ENCODE results near the gene ABTB1. TPM values are rescaled to one million over a fixed set of nuclear protein-coding genes. Genes with fewer than 3 reads are reported as not detected.

ABTB1 gene
- total and polyA plus RNA-seq, 2 of the 13 experiments (the other 11 are each of a cell fraction or from before 2014, with no cell fraction given), result 0.42 to 14.5 TPM

DNA sequence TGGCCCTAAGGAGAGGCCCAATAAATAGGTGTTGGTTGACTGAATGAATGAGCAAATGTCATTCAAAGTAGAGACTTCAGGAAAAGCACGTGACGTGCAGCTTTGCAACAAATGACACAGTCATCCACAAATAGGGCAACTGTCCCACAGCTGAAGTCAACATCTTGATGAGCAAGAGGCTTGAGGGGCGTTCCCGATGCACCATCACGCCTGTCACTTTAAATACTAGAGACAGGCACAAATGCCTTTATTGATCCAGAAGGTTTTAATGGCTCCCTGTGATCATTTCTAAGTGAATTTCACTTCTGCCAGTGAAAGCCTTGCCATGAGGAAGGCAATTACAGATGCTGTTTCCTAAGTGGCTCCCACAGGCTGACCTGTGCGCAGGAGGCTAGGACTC, 43.6 kb downstream of the ABTB1 start:
- H3K4me3 ChIP-seq (replicated peaks in 1 of 3; ENCODE audit: insufficient read depth in 1 of 3, low read depth in 2 of 3, low read length in 3 of 3), result no peak overlapping the region
- no peak for FAIRE-seq
- ChIA-PET POLR2A (no interaction called here), CTCF (ENCODE audit: low intra/inter-chr PET ratio, low total read pairs) (no interaction called here)
- no peak overlapping the region for H3K9ac ChIP-seq (ENCODE audit: insufficient read depth, low read depth, low read length)
- no peaks in the 10 kb centered on the region for H3K79me2 ChIP-seq (ENCODE audit: insufficient read depth, low read length)
- in situ Hi-C loops (cut with HindIII; ENCODE audit: extremely low pct_ligation_motif_present, low pct_unique_long_range_greater_than_20kb) (no loop called here), intact Hi-C loops (cut with micrococcal nuclease; ENCODE audit: unreplicated experiment) (no loop called here)
- no peak for ATAC-seq
- DNase-seq (ENCODE audit: low spot score), result no peak
- no peak for TF ChIP-seq KDM5A (IDR thresholded peaks at IDR 0.05; ENCODE audit: borderline replicate concordance, low read length)
- no peak for TF ChIP-seq ARNT (IDR thresholded peaks at IDR 0.05)
- no peak for TF ChIP-seq KLF15 (CRISPR knock-in tag; IDR thresholded peaks at IDR 0.05; ENCODE audit: borderline replicate concordance)
- 0 out of 2 replicates have a peak, but pooled peaks have one; percentile 25 for TF ChIP-seq CREB1 (IDR thresholded peaks at IDR 0.05)
- no peak for TF ChIP-seq CREB1 (CRISPR knock-in tag; IDR thresholded peaks at IDR 0.05)
- TF ChIP-seq ZNF460 (CRISPR knock-in tag; IDR thresholded peaks at IDR 0.05; ENCODE audit: borderline replicate concordance), result no peak
- no peaks in the 10 kb centered on the region for H3K4me1 ChIP-seq (ENCODE audit: insufficient read depth, low read length)
- no TSS peak for BruUV-seq (replicated peaks)
- H4K20me1 ChIP-seq (ENCODE audit: insufficient read depth, low read length), result no peaks in the 10 kb centered on the region
- no peaks in the 10 kb centered on the region for H3K36me3 ChIP-seq (replicated peaks in 1 of 2; ENCODE audit: control insufficient read depth in 1 of 2, insufficient read depth in 2 of 2, low read length in 2 of 2)
- no peak overlapping the region for H3K27ac ChIP-seq (ENCODE audit: extremely low read length, insufficient read depth, low read length)
- H3K9me3 ChIP-seq (ENCODE audit: low read length), result no peaks in the 10 kb centered on the region
- peaks cover 4 to 49% of the 10 kb centered on the region in 2 experiments for H3K27me3 ChIP-seq (ENCODE audit: control insufficient read depth in 1 of 2, insufficient read depth in 2 of 2, low read length in 2 of 2)
- no peak overlapping the region for H2AFZ ChIP-seq (ENCODE audit: low read length)
- H3K4me2 ChIP-seq (ENCODE audit: low read depth, low read length), result no peak overlapping the region
- 25% methylated on average over 4 of the region's 6 CpGs for WGBS (ENCODE audit: low lambda C conversion rate)

DNA sequence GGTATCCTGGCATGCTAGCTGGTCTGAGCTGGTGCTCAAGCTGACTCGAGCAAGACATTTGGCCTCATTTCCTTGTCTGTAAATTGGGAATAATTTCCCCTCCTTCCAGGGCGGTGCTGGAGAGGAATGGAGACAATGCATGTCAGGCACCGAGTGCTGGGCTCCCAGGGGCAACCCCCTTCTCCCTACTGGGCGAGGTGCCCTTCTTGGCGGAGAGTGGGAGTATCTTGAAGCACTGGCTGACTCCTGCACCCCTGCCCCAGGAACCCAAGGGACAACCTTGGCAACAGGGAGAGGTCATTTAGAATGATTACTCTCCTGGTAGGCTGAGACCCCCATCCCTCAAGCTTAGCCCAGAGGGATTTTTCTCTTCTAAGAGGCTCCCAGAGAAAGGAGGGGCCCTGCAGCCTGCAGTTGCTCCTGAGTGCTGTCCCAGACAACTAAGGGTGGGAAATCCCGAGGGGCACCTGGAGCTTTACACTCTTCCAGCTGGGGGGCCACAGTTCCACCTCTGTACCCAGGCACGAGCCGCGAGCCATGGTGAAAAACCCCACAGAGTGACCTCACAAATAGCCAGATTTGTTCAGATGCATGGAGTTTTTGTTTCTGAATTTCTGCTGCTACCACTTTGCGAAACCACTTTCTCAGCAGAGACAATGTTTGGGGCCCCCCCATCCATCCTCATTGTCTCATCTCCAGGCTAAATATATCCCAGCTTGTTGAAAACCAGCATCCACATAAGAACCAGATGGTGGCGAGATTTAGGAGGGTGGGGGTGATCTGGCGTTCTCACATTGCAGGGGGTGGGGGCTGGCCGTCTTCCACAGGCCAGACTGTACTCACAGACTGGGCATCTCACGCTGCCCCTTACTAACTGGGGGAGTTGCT, 44.8 kb downstream of the ABTB1 start:
- BruUV-seq (replicated peaks), result no TSS peak
- no peaks in the 10 kb centered on the region for H3K36me3 ChIP-seq (replicated peaks in 1 of 2; ENCODE audit: control insufficient read depth in 1 of 2, insufficient read depth in 2 of 2, low read length in 2 of 2)
- no peaks in the 10 kb centered on the region for H3K9me3 ChIP-seq (ENCODE audit: low read length)
- H3K27me3 ChIP-seq (ENCODE audit: control insufficient read depth in 1 of 2, insufficient read depth in 2 of 2, low read length in 2 of 2), result peaks cover 4 to 56% of the 10 kb centered on the region in 2 experiments
- WGBS (ENCODE audit: low lambda C conversion rate), result 9% methylated on average over 10 of the region's 14 CpGs
- no peaks in the 10 kb centered on the region for H3K79me2 ChIP-seq (ENCODE audit: insufficient read depth, low read length)
- ChIA-PET POLR2A (no interaction called here), CTCF (ENCODE audit: low intra/inter-chr PET ratio, low total read pairs) (no interaction called here)
- no peak overlapping the region for H3K4me3 ChIP-seq (replicated peaks in 1 of 3; ENCODE audit: insufficient read depth in 1 of 3, low read depth in 2 of 3, low read length in 3 of 3)
- intact Hi-C loops (cut with micrococcal nuclease; ENCODE audit: unreplicated experiment) (no loop called here), in situ Hi-C loops (cut with HindIII; ENCODE audit: extremely low pct_ligation_motif_present, low pct_unique_long_range_greater_than_20kb) (no loop called here)
- H3K4me2 ChIP-seq (ENCODE audit: low read depth, low read length), result no peak overlapping the region
- no peak overlapping the region for H3K9ac ChIP-seq (ENCODE audit: insufficient read depth, low read depth, low read length)
- no peak overlapping the region for H3K27ac ChIP-seq (ENCODE audit: extremely low read length, insufficient read depth, low read length)
- DNase-seq (ENCODE audit: low spot score) (no peak), FAIRE-seq (no peak), ATAC-seq (no peak)
- H4K20me1 ChIP-seq (ENCODE audit: insufficient read depth, low read length), result no peaks in the 10 kb centered on the region
- H3K4me1 ChIP-seq (ENCODE audit: insufficient read depth, low read length), result no peaks in the 10 kb centered on the region
- no peak overlapping the region for H2AFZ ChIP-seq (ENCODE audit: low read length)
- TF ChIP-seq, protein P1, sequence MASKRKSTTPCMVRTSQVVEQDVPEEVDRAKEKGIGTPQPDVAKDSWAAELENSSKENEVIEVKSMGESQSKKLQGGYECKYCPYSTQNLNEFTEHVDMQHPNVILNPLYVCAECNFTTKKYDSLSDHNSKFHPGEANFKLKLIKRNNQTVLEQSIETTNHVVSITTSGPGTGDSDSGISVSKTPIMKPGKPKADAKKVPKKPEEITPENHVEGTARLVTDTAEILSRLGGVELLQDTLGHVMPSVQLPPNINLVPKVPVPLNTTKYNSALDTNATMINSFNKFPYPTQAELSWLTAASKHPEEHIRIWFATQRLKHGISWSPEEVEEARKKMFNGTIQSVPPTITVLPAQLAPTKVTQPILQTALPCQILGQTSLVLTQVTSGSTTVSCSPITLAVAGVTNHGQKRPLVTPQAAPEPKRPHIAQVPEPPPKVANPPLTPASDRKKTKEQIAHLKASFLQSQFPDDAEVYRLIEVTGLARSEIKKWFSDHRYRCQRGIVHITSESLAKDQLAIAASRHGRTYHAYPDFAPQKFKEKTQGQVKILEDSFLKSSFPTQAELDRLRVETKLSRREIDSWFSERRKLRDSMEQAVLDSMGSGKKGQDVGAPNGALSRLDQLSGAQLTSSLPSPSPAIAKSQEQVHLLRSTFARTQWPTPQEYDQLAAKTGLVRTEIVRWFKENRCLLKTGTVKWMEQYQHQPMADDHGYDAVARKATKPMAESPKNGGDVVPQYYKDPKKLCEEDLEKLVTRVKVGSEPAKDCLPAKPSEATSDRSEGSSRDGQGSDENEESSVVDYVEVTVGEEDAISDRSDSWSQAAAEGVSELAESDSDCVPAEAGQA (IDR thresholded peaks at IDR 0.05; ENCODE audit: low read depth), result no peak
- TF ChIP-seq, protein P1 (CRISPR knock-in tag; IDR thresholded peaks at IDR 0.05; ENCODE audit: borderline replicate concordance), result no peak
- no peak for TF ChIP-seq KLF13 (CRISPR knock-in tag; IDR thresholded peaks at IDR 0.05)
- no peak for TF ChIP-seq SOX5 (CRISPR knock-in tag; IDR thresholded peaks at IDR 0.05; ENCODE audit: borderline replicate concordance)
- no peak for TF ChIP-seq ZNF251 (CRISPR knock-in tag; IDR thresholded peaks at IDR 0.05)
- TF ChIP-seq, protein P2, sequence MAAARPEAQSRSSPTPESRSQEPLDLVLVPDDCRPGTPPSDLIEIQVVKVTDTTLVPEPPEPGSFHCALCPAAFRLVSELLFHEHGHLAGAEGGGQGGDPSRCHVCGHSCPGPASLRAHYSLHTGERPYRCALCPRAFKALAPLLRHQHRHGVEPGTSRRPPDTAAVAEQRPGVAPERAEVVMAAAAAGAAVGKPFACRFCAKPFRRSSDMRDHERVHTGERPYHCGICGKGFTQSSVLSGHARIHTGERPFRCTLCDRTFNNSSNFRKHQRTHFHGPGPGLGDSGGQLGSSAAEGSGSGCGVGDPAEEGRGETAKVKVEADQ (CRISPR knock-in tag; IDR thresholded peaks at IDR 0.05; ENCODE audit: borderline replicate concordance), result no peak

All from HepG2 (cell line).